Neural cell (in vitro differentiated cells): ENCODE measurements around the gene PCDH1. TPM values are rescaled to one million over a fixed set of nuclear protein-coding genes. Genes with fewer than 3 reads are reported as not detected.

Experiments
- H2AFZ ChIP-seq: fragments of 200-600, 300-800 bp; sonication (generic), shearing (Covaris generic); 2 replicates; pipeline ENCODE4 v1.6.0; 2014; ENCODE audit warnings: low read depth, mild to moderate bottlenecking, antibody characterized with exemption, low read length, moderate library complexity
- H3F3A ChIP-seq: fragments of 200-600 bp; shearing (Covaris generic); 2 replicates; pipeline ENCODE4 v1.6.1; 2016; ENCODE audit warnings: mild to moderate bottlenecking, moderate library complexity, mixed read lengths, antibody characterized with exemption, low read length; ENCODE audit not compliant: insufficient read depth, poor library complexity, severe bottlenecking
- H3K27ac ChIP-seq: fragments of 200-600, 300-800 bp; sonication (generic), shearing (Covaris generic); 2 replicates; pipeline ENCODE4 v1.5.1; 2014; ENCODE audit warnings: mild to moderate bottlenecking, low read length, moderate library complexity
- H3K27me3 ChIP-seq: fragments of 300-800, 200-600 bp; sonication (generic), shearing (Covaris generic); 2 replicates; pipeline ENCODE4 v1.6.0; 2014; ENCODE audit warnings: mild to moderate bottlenecking, low read depth, low read length, moderate library complexity; ENCODE audit not compliant: insufficient read depth
- H3K36me3 ChIP-seq: fragments of 300-800, 200-600 bp; sonication (generic), shearing (Covaris generic); 2 replicates; pipeline ENCODE4 v1.5.1; 2014; ENCODE audit warnings: mild to moderate bottlenecking, antibody characterized with exemption, low read length, moderate library complexity; ENCODE audit not compliant: insufficient read depth
- H3K4me2 ChIP-seq: fragments of 300-800, 200-600 bp; sonication (generic), shearing (Covaris generic); 2 replicates; pipeline ENCODE4 v1.6.0; 2014; ENCODE audit warnings: mild to moderate bottlenecking, low read length
- H3K4me3 ChIP-seq: fragments of 300-800, 200-600 bp; sonication (generic), shearing (Covaris generic); 2 replicates; pipeline ENCODE4 v1.5.1; 2014; ENCODE audit warnings: mild to moderate bottlenecking, low read length, moderate library complexity
- H3K79me2 ChIP-seq: fragments of 200-600 bp; shearing (Covaris generic); replicated peaks from 2 replicates; pipeline ENCODE4 v1.6.0; 2014; ENCODE audit warnings: mild to moderate bottlenecking, low read length, moderate library complexity; ENCODE audit not compliant: insufficient read depth
- H3K9ac ChIP-seq: fragments of 300-800, 200-600 bp; sonication (generic), shearing (Covaris generic); 2 replicates; pipeline ENCODE4 v1.6.1; 2016; ENCODE audit warnings: mild to moderate bottlenecking, low read length, mixed read lengths
- H3K9me2 ChIP-seq: fragments of 200-600 bp; shearing (Covaris generic); 2 replicates; pipeline ENCODE4 v1.6.1; 2016; ENCODE audit warnings: mild to moderate bottlenecking, low read length, mixed read lengths; ENCODE audit not compliant: insufficient read depth
- H3K9me3 ChIP-seq: fragments of 200-600, 300-800 bp; sonication (generic), shearing (Covaris generic); 2 replicates; pipeline ENCODE4 v1.6.1; 2016; ENCODE audit warnings: mild to moderate bottlenecking, mixed run types, low read length, moderate library complexity, mixed read lengths
- H4K20me1 ChIP-seq: fragments of 200-600 bp; shearing (Covaris generic); 2 replicates; pipeline ENCODE4 v1.6.1; 2016; ENCODE audit warnings: mild to moderate bottlenecking, mixed run types; ENCODE audit not compliant: insufficient read depth
- CTCF ChIP-seq: fragments of 450-650 bp; IDR thresholded peaks from 2 replicates; pipeline ENCODE4 v1.5.1; 2014; ENCODE audit warnings: antibody characterized with exemption, mild to moderate bottlenecking, moderate library complexity; ENCODE audit not compliant: poor library complexity, severe bottlenecking
- EP300 ChIP-seq: fragments of 450-650 bp; conservative IDR thresholded peaks from 2 replicates; pipeline ENCODE4 v1.6.1; 2014; ENCODE audit warnings: antibody characterized with exemption, mild to moderate bottlenecking, moderate library complexity; ENCODE audit not compliant: poor library complexity, severe bottlenecking
- EZH2 ChIP-seq: fragments of 200-600, 300-800 bp; shearing (Covaris generic), sonication (generic); IDR thresholded peaks from 2 replicates; pipeline ENCODE4 v1.6.1; 2014; ENCODE audit warnings: antibody characterized with exemption, low read length, borderline replicate concordance, mild to moderate bottlenecking; ENCODE audit not compliant: insufficient read depth, poor library complexity, severe bottlenecking
- MXI1 ChIP-seq: fragments of 450-650 bp; conservative IDR thresholded peaks from 2 replicates; pipeline ENCODE4 v1.6.1; 2014; ENCODE audit warnings: antibody characterized with exemption, mild to moderate bottlenecking; ENCODE audit not compliant: poor library complexity, severe bottlenecking
- POLR2AphosphoS5 ChIP-seq: IDR thresholded peaks from 2 replicates; pipeline ENCODE4 v1.6.1; 2012
- RAD21 ChIP-seq: fragments of 450-650 bp; conservative IDR thresholded peaks from 2 replicates; pipeline ENCODE4 v1.6.1; 2014; ENCODE audit warnings: antibody characterized with exemption, mild to moderate bottlenecking, moderate library complexity
- REST ChIP-seq: IDR thresholded peaks from 2 replicates; pipeline ENCODE4 v1.6.1; 2012; ENCODE audit warnings: borderline replicate concordance
- SMC3 ChIP-seq: fragments of 450-650 bp; conservative IDR thresholded peaks from 2 replicates; pipeline ENCODE4 v1.6.1; 2014; ENCODE audit warnings: antibody characterized with exemption, mild to moderate bottlenecking, moderate library complexity; ENCODE audit not compliant: poor library complexity
- polyA plus RNA-seq: library from polyadenylated mRNA; depleted of rRNA; stranded (reverse); fragments of >200 nt; gene quantifications from 2 replicates; pipeline ENCODE4 v1.2.3, GENCODE V29; 2014

Gene PCDH1
- polyA plus RNA-seq, 1 donor from 2014 or later = 13.9 TPM

- Histone ChIP-seq H3K4me3 (no peak overlapping the region), H3K27ac (peak overlapping the region; percentile 88), H2AFZ (no peak overlapping the region)
Measured at GRCh38 chr5:141840280-141840812, 37.9 kb downstream of the PCDH1 start.

DNA sequence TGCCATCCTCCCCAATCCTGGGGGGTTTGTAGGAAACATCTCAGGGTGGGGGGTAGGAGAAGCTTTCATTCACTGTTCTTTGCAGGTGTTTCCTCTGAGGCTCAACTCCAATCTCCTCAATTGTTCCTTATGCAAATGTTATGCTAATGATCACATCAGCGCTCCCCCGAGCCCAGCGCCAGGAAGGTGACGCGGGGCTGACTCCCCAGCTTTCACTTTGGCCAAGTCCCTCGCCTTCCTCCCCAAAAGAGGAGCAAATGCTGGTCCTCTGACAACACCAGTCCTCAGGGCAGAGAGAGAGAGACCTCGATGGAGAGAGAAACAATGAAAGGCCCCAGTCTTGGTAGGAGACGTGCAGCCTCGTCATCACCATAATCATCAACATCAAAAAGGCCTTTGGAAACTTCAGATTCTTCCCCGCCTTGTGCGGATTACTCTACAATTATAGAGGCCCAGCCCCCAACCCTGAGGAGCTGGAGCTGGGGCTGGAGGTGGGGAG lies 39.1 kb downstream of the PCDH1 start:
- Histone ChIP-seq H3K27me3 (no peaks in the 10 kb centered on the region), H3K36me3 (no peaks in the 10 kb centered on the region), H3K9me3 (no peaks in the 10 kb centered on the region), H3K9ac (peak overlapping the region; percentile 60), H3K9me2 (no peaks in the 10 kb centered on the region), H2AFZ (no peak overlapping the region), H3K4me2 (peak overlapping the region; percentile 48), H4K20me1 (no peaks in the 10 kb centered on the region), H3K27ac (peak overlapping the region; percentile 88), H3K4me3 (peak overlapping the region; percentile 52), H3F3A (no peaks in the 10 kb centered on the region), H3K79me2 (peaks cover 5% of the 10 kb centered on the region)
- TF ChIP-seq POLR2AphosphoS5 (no peak), EP300 (no peak), RAD21 (no peak), EZH2 (no peak), MXI1 (no peak), SMC3 (no peak), CTCF (no peak)

More at GRCh38 chr5:141840280-141840812, 37.9 kb downstream of the PCDH1 start:
- H3F3A ChIP-seq = no peaks in the 10 kb centered on the region
- H3K9ac ChIP-seq = no peak overlapping the region
- no peak for TF ChIP-seq POLR2AphosphoS5
- no peak for TF ChIP-seq CTCF
- no peak for TF ChIP-seq REST
- TF ChIP-seq RAD21 = no peak
- no peak for TF ChIP-seq SMC3
- H3K79me2 ChIP-seq = peaks cover 15% of the 10 kb centered on the region
- H3K9me2 ChIP-seq = no peaks in the 10 kb centered on the region
- H3K9me3 ChIP-seq = no peaks in the 10 kb centered on the region
- no peaks in the 10 kb centered on the region for H3K36me3 ChIP-seq
- no peaks in the 10 kb centered on the region for H3K27me3 ChIP-seq
- no peak overlapping the region for H3K4me2 ChIP-seq
- H4K20me1 ChIP-seq = no peaks in the 10 kb centered on the region
